RWPE1 (cell line): Measurements from ENCODE around the gene SPACA7.

Experiments used
- CTCF ChIA-PET: fragments of 350-600 bp; sonication (Branson Sonifier 250); formaldehyde crosslinking; extraction: SDS; loops from one replicate; lab custom pipeline; 2021; lab: Yijun Ruan, JAX
- POLR2A ChIA-PET: fragments of 400-600 bp; formaldehyde crosslinking; extraction: SDS; loops from one replicate; lab custom pipeline; 2020; ENCODE audit warnings: antibody characterized with exemption; ENCODE audit not compliant: low non-redundant PET; lab: Yijun Ruan, JAX
- DNase-seq: peaks from one replicate; pipeline ENCODE4 v3.0.0; 2012; ENCODE audit warnings: low spot score
- H3K27ac ChIP-seq: fragments of 450-650 bp; 2 replicates; pipeline ENCODE4 v1.5.1; 2017
- CTCF ChIP-seq: fragments of 450-650 bp; conservative IDR thresholded peaks from 2 replicates; pipeline ENCODE4 v1.5.1; 2017; ENCODE audit warnings: low read depth, mild to moderate bottlenecking

The SPACA7 gene

DNA sequence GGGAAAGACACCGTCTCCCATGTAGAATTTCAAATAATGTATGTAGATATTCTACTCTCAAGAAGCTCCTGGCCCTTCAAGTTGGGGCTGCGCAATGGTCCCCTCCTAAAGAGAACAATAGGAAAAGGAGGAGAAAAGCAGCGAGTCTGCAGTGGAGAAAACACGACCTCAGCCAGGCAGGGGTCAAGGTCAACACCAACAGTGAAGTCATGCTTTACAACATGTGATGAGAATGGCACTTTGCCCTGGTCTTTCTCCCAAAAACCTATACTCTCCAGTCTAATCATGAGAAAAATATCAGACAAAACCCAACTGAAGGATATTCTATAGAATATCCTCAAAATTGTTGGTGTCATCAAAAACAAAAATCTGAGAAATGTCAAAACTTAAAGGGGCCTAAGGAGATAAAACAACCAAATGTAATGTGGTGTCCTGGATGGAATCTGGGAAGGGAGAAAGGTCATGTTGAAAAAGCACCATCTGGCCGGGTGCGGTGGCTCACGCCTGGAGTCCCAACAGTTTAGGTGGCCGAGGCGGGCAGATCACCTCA, 101.0 kb downstream of the SPACA7 start:
- DNase-seq: no peak
- no peak for TF ChIP-seq CTCF
- H3K27ac ChIP-seq: no peak overlapping the region
- CTCF ChIA-PET: no interaction called here
- POLR2A ChIA-PET: no interaction called here

GRCh38 chr13:112479389-112479788, 103.2 kb downstream of the SPACA7 start:
- H3K27ac ChIP-seq: no peak overlapping the region
- ChIA-PET POLR2A (no interaction called here), CTCF (no interaction called here)
- TF ChIP-seq CTCF: no peak
- DNase-seq: no peak

GRCh38 chr13:112481458-112481857, 105.3 kb downstream of the SPACA7 start:
- no peak for DNase-seq
- no peak for TF ChIP-seq CTCF
- no peak overlapping the region for H3K27ac ChIP-seq
- POLR2A ChIA-PET: no interaction called here
- CTCF ChIA-PET: no interaction called here

- ChIA-PET CTCF (no interaction called here), POLR2A (no interaction called here)
- DNase-seq: no peak
- no peak overlapping the region for H3K27ac ChIP-seq
- no peak for TF ChIP-seq CTCF
Measured at GRCh38 chr13:112483299-112483698, 107.1 kb downstream of the SPACA7 start.
